H9 (cell line): Measurements from ENCODE around the gene FBXL5. TPM values are rescaled to one million over a fixed set of nuclear protein-coding genes. Genes with fewer than 3 reads are reported as not detected.

ENCODE experiments used
- DNase-seq: peaks from one replicate; pipeline ENCODE4 v3.0.0-alpha.2; 2017
- H2AFZ ChIP-seq: one replicate; pipeline ENCODE4 v1.6.1; 2013; ENCODE audit warnings: mild to moderate bottlenecking, low read length, control low read depth, moderate library complexity
- H2AK5ac ChIP-seq: 2 replicates; pipeline ENCODE4 v1.6.1; 2013; ENCODE audit warnings: low read length, control low read depth, mixed read lengths; ENCODE audit not compliant: insufficient read length
- H2BK120ac ChIP-seq: one replicate; pipeline ENCODE4 v1.6.1; 2013; ENCODE audit warnings: low read depth, mild to moderate bottlenecking, low read length, control low read depth, inconsistent platforms; ENCODE audit not compliant: poor library complexity, severe bottlenecking
- H2BK12ac ChIP-seq: 2 replicates; pipeline ENCODE4 v1.6.1; 2013; ENCODE audit warnings: low read length, control low read depth, mixed read lengths, low read depth; ENCODE audit not compliant: insufficient read length
- H2BK15ac ChIP-seq: 2 replicates; pipeline ENCODE4 v1.6.1; 2013; ENCODE audit warnings: low read depth, low read length, control low read depth
- H2BK20ac ChIP-seq: one replicate; pipeline ENCODE4 v1.6.1; 2013; ENCODE audit warnings: low read depth, mild to moderate bottlenecking, low read length, control low read depth, inconsistent platforms; ENCODE audit not compliant: poor library complexity, severe bottlenecking
- H2BK5ac ChIP-seq: 2 replicates; pipeline ENCODE4 v1.6.1; 2013; ENCODE audit warnings: low read length, control low read depth, mixed read lengths; ENCODE audit not compliant: insufficient read length
- H3K14ac ChIP-seq: 2 replicates; pipeline ENCODE4 v1.6.1; 2013; ENCODE audit warnings: low read length, control low read depth; ENCODE audit not compliant: insufficient read depth
- H3K18ac ChIP-seq: 2 replicates; pipeline ENCODE4 v1.6.1; 2013; ENCODE audit warnings: low read depth, mild to moderate bottlenecking, mixed read lengths, low read length, control low read depth; ENCODE audit not compliant: insufficient read length
- H3K23ac ChIP-seq: 2 replicates; pipeline ENCODE4 v1.6.1; 2013; ENCODE audit warnings: low read length, control low read depth, mixed read lengths, low read depth; ENCODE audit not compliant: insufficient read length
- H3K23me2 ChIP-seq: 2 replicates; pipeline ENCODE4 v1.6.1; 2013; ENCODE audit warnings: low read depth, mild to moderate bottlenecking, mixed read lengths, low read length, control low read depth; ENCODE audit not compliant: insufficient read length, poor library complexity, severe bottlenecking
- H3K27ac ChIP-seq: 2 replicates; pipeline ENCODE4 v1.5.1; 2013; ENCODE audit warnings: low read length, control low read depth, mixed read lengths, low read depth; ENCODE audit not compliant: insufficient read length
- H3K27me3 ChIP-seq: 2 replicates; pipeline ENCODE4 v1.6.1; 2013; ENCODE audit warnings: low read length, control low read depth, inconsistent platforms; ENCODE audit not compliant: insufficient read depth
- H3K4ac ChIP-seq: 2 replicates; pipeline ENCODE4 v1.6.1; 2013; ENCODE audit warnings: low read depth, mild to moderate bottlenecking, control low read depth, inconsistent platforms, low read length, moderate library complexity
- H3K4me1 ChIP-seq: 2 replicates; pipeline ENCODE4 v1.6.1; 2013; ENCODE audit warnings: low read length, control low read depth, inconsistent platforms; ENCODE audit not compliant: insufficient read depth
- H3K4me2 ChIP-seq: 2 replicates; pipeline ENCODE4 v1.6.1; 2013; ENCODE audit warnings: low read length, control low read depth, mixed read lengths; ENCODE audit not compliant: insufficient read length, insufficient read depth
- H3K56ac ChIP-seq: 2 replicates; pipeline ENCODE4 v1.6.1; 2013; ENCODE audit warnings: low read depth, mild to moderate bottlenecking, mixed read lengths, low read length, control low read depth; ENCODE audit not compliant: insufficient read length
- H3K79me1 ChIP-seq: 2 replicates; pipeline ENCODE4 v1.6.1; 2013; ENCODE audit warnings: low read depth, mild to moderate bottlenecking, moderate library complexity, low read length, control low read depth, inconsistent platforms; ENCODE audit not compliant: insufficient read depth, poor library complexity, severe bottlenecking
- H3K79me2 ChIP-seq: 2 replicates; pipeline ENCODE4 v1.6.1; 2013; ENCODE audit warnings: low read length, control low read depth, inconsistent platforms; ENCODE audit not compliant: insufficient read depth
- H3K9ac ChIP-seq: 2 replicates; pipeline ENCODE4 v1.6.1; 2013; ENCODE audit warnings: low read length, control low read depth, mixed read lengths; ENCODE audit not compliant: insufficient read length; ENCODE audit errors: extremely low read depth
- H3K9me3 ChIP-seq: one replicate; pipeline ENCODE4 v1.6.1; 2013; ENCODE audit warnings: low read depth, low read length, inconsistent platforms; ENCODE audit not compliant: control insufficient read depth
- H3T11ph ChIP-seq: one replicate; pipeline ENCODE4 v1.6.1; 2013; ENCODE audit warnings: mild to moderate bottlenecking, low read length, control low read depth, inconsistent platforms
- H4K20me1 ChIP-seq: one replicate; pipeline ENCODE4 v1.6.1; 2013; ENCODE audit not compliant: control insufficient read depth, insufficient read length, insufficient read depth
- H4K5ac ChIP-seq: 2 replicates; pipeline ENCODE4 v1.6.1; 2013; ENCODE audit warnings: low read depth, mild to moderate bottlenecking, mixed read lengths, low read length, control low read depth; ENCODE audit not compliant: insufficient read length
- H4K8ac ChIP-seq: replicated peaks from 2 replicates; pipeline ENCODE4 v1.6.1; 2013; ENCODE audit warnings: low read length, control low read depth, mixed read lengths, low read depth; ENCODE audit not compliant: insufficient read length
- H4K91ac ChIP-seq: 2 replicates; pipeline ENCODE4 v1.6.1; 2013; ENCODE audit warnings: low read depth, mild to moderate bottlenecking, moderate library complexity, mixed read lengths, low read length, control low read depth; ENCODE audit not compliant: insufficient read length
- H3K27ac Mint-ChIP-seq, 3 experiments: 2 replicates in 2 of 3; 3 replicates in 1 of 3; pipeline ENCODE4 v1.8.0; 2020 to 2021; ENCODE audit warnings: mixed read lengths in 3 of 3, mild to moderate bottlenecking in 1 of 3, moderate library complexity in 1 of 3
- H3K27me3 Mint-ChIP-seq: 2 replicates; pipeline ENCODE4 v1.8.0; 2021; ENCODE audit warnings: low read depth, mild to moderate bottlenecking, moderate library complexity, mixed read lengths
- H3K36me3 Mint-ChIP-seq, 3 experiments: 2 replicates in 2 of 3; 3 replicates in 1 of 3; pipeline ENCODE4 v1.8.0; 2020 to 2021; ENCODE audit warnings: low read depth in 3 of 3, mixed read lengths in 3 of 3; ENCODE audit not compliant: insufficient read depth in 1 of 3
- H3K4me1 Mint-ChIP-seq, 2 experiments: 2 replicates each; pipeline ENCODE4 v1.8.0; 2020; ENCODE audit warnings: mixed read lengths in 2 of 2
- H3K4me3 Mint-ChIP-seq, 2 experiments: 2 replicates in 1 of 2; 3 replicates in 1 of 2; pipeline ENCODE4 v1.8.0; 2020 to 2021; ENCODE audit warnings: mild to moderate bottlenecking in 2 of 2, mixed read lengths in 2 of 2, moderate library complexity in 1 of 2
- H3K9me3 Mint-ChIP-seq, 2 experiments: 2 replicates in 1 of 2; 3 replicates in 1 of 2; pipeline ENCODE4 v1.8.0; 2020; ENCODE audit warnings: mild to moderate bottlenecking in 2 of 2, mixed read lengths in 2 of 2, moderate library complexity in 1 of 2
- CTCF ChIP-seq: fragments of 200-600 bp; sonication (generic); conservative IDR thresholded peaks from 3 replicates; pipeline ENCODE4 v1.8.0; 2021; ENCODE audit warnings: antibody characterized with exemption, mild to moderate bottlenecking
- WGBS: extraction: QIAGEN DNeasy Blood & Tissue Kit; methylation state at CpG from one replicate; pipeline ENCODE4 v1.1.7; 2013; ENCODE audit warnings: missing lambda C conversion rate, low lambda C conversion rate, mixed read lengths; ENCODE audit not compliant: insufficient read length; ENCODE audit errors: extremely low coverage; 5-methylcytosine and 5-hydroxymethylcytosine counted together
- total RNA-seq: library from RNA; stranded (reverse); gene quantifications from 2 replicates; pipeline ENCODE4 v1.2.1, GENCODE V29; 2021

FBXL5 gene
- total RNA-seq, 1 experiment from 2014 or later = 57.6 TPM

- Mint-ChIP-seq H3K4me1 (peaks cover 3 to 4% of the 10 kb centered on the region in 2 experiments; a peak in 2 of 4 replicates), H3K27ac (no peak overlapping the region), H3K36me3 (peaks cover 8 to 11% (median 9%) of the 10 kb centered on the region in 3 experiments), H3K27me3 (no peaks in the 10 kb centered on the region), H3K4me3 (no peak overlapping the region), H3K9me3 (peaks cover 7 to 11% of the 10 kb centered on the region in 2 experiments)
- no peak overlapping the region for H2BK20ac ChIP-seq
- no CpG with 5 or more reads among the region's 2 CpGs for WGBS
- no peak for DNase-seq
- H3K27me3 ChIP-seq = no peaks in the 10 kb centered on the region
- H2BK15ac ChIP-seq = no peak overlapping the region
- no peak overlapping the region for H3K4ac ChIP-seq
- H3K9ac ChIP-seq = no peak overlapping the region
- H2BK12ac ChIP-seq = no peak overlapping the region
- H2AFZ ChIP-seq = no peak overlapping the region
- H4K91ac ChIP-seq = no peak overlapping the region
- no peak overlapping the region for H3K56ac ChIP-seq
- H3K79me1 ChIP-seq = no peaks in the 10 kb centered on the region
- H2AK5ac ChIP-seq = no peak overlapping the region
- H3K23ac ChIP-seq = no peak overlapping the region
- H2BK5ac ChIP-seq = no peak overlapping the region
- no peak overlapping the region for H3K14ac ChIP-seq
- no peaks in the 10 kb centered on the region; the same call in 1 of the 2 replicates for H3K4me1 ChIP-seq
- H4K20me1 ChIP-seq = no peaks in the 10 kb centered on the region
- H3K23me2 ChIP-seq = no peaks in the 10 kb centered on the region
- H3K9me3 ChIP-seq = no peaks in the 10 kb centered on the region
- H3K18ac ChIP-seq = no peak overlapping the region
- no peak overlapping the region for H3T11ph ChIP-seq
- no peak overlapping the region for H4K5ac ChIP-seq
- H2BK120ac ChIP-seq = no peak overlapping the region
- H3K79me2 ChIP-seq = no peaks in the 10 kb centered on the region
- no peak overlapping the region for H3K27ac ChIP-seq
- TF ChIP-seq CTCF = no peak
- H4K8ac ChIP-seq = no peak overlapping the region
- H3K4me2 ChIP-seq = no peak overlapping the region
These were observed 69.8 kb downstream of the FBXL5 start for GRCh38 chr4:15585331-15585730.
